HCT116 (cell line): ENCODE results near the gene NOP10. TPM values are rescaled to one million over a fixed set of nuclear protein-coding genes. Genes with fewer than 3 reads are reported as not detected.

ENCODE experiments used
- ATAC-seq: fragments of 200-7000 bp; cut with Tn5 transposase; 2 replicates; pipeline ENCODE4 v1.9.1; 2020; ENCODE audit warnings: mild to moderate bottlenecking, moderate library complexity
- BruUV-seq: library from RNA; stranded (reverse); fragments of 400-500 nt; replicated peaks from 2 replicates; lab custom pipeline; 2021; lab: Mats Ljungman, UMichigan
- CTCF ChIA-PET: fragments of 300-600 bp; sonication (Branson Sonifier 250); formaldehyde crosslinking; loops from one replicate; lab custom pipeline; 2021; ENCODE audit warnings: antibody characterized with exemption; lab: Charles Lee
- POLR2A ChIA-PET: fragments of 300-600, 350-600 bp; sonication (Branson Sonifier 250); formaldehyde crosslinking; loops from one replicate; lab custom pipeline; 2021; ENCODE audit warnings: antibody characterized with exemption; lab: Charles Lee
- RAD21 ChIA-PET, 2 experiments: fragments of 300-600 bp; sonication (Branson Sonifier 250); formaldehyde crosslinking; loops; one replicate each; lab custom pipeline; 2023; ENCODE audit warnings: low total read pairs in 2 of 2; ENCODE audit not compliant: uncharacterized antibody in 2 of 2, unreplicated experiment in 2 of 2, low non-redundant PET in 1 of 2; lab: Charles Lee
- DNase-seq: peaks from one replicate; pipeline ENCODE4 v3.0.0-alpha.2; 2010; ENCODE audit warnings: low read depth, low spot score
- H2AFZ ChIP-seq: fragments of 200-600 bp; shearing (Covaris generic), sonication (generic); 2 replicates; pipeline ENCODE4 v1.6.1; 2017; ENCODE audit warnings: low read depth, mixed run types, mixed read lengths, antibody characterized with exemption, low read length; ENCODE audit not compliant: poor library complexity, severe bottlenecking
- H3K27ac ChIP-seq: 2 replicates; pipeline ENCODE4 v1.5.1; 2012; ENCODE audit warnings: low read depth, low read length
- H3K27me3 ChIP-seq: fragments of 200-600 bp; sonication (generic); 2 replicates; pipeline ENCODE4 v1.6.1; 2016; ENCODE audit warnings: mixed run types, low read length, mixed read lengths; ENCODE audit not compliant: insufficient read depth
- H3K36me3 ChIP-seq, 2 experiments: fragments of 200-500 bp in 1 of 2; fragments of 200-600 bp in 1 of 2; sonication (Bioruptor generic) in 1 of 2; sonication (generic) in 1 of 2; 2 replicates each; pipeline versions ENCODE4 v1.5.1 to v1.6.1; 2014 to 2016; ENCODE audit warnings: low read length in 2 of 2, inconsistent platforms in 1 of 2, mixed read lengths in 1 of 2, mixed run types in 1 of 2; ENCODE audit not compliant: insufficient read depth in 2 of 2, control insufficient read depth in 1 of 2
- H3K4me1 ChIP-seq, 2 experiments: fragments of 200-600 bp in 1 of 2; sonication (generic) in 1 of 2; 2 replicates each; pipeline versions ENCODE4 v1.5.1 to v1.6.1; 2012 to 2017; ENCODE audit warnings: low read length in 2 of 2, inconsistent platforms in 1 of 2, mild to moderate bottlenecking in 1 of 2, mixed read lengths in 1 of 2, mixed run types in 1 of 2, moderate library complexity in 1 of 2; ENCODE audit not compliant: insufficient read depth in 2 of 2, control insufficient read depth in 1 of 2
- H3K4me2 ChIP-seq: fragments of 200-600 bp; sonication (generic); 2 replicates; pipeline ENCODE4 v1.6.1; 2017; ENCODE audit warnings: mixed run types, low read length, mixed read lengths
- H3K4me3 ChIP-seq, 2 experiments: fragments of 200-600 bp in 1 of 2; sonication (generic) in 1 of 2; replicated peaks in 1 of 2; 2 replicates each; pipeline ENCODE4 v1.5.1; 2011 to 2016; ENCODE audit warnings: low read length in 2 of 2, control low read depth in 1 of 2, low read depth in 1 of 2, mild to moderate bottlenecking in 1 of 2, mixed read lengths in 1 of 2, mixed run types in 1 of 2
- H3K79me2 ChIP-seq: fragments of 200-600 bp; sonication (generic); 2 replicates; pipeline ENCODE4 v1.6.1; 2017; ENCODE audit warnings: mild to moderate bottlenecking, mixed run types, low read length, moderate library complexity, mixed read lengths; ENCODE audit not compliant: insufficient read depth
- H3K9ac ChIP-seq: fragments of 200-600 bp; sonication (generic); 2 replicates; pipeline ENCODE4 v1.6.1; 2016; ENCODE audit warnings: low read length, mixed read lengths
- H3K9me2 ChIP-seq: fragments of 200-600 bp; sonication (generic), shearing (Covaris generic); 2 replicates; pipeline ENCODE4 v1.6.1; 2017; ENCODE audit warnings: mixed run types, mild to moderate bottlenecking, moderate library complexity; ENCODE audit not compliant: insufficient read depth
- H3K9me3 ChIP-seq, 2 experiments: fragments of 200-500 bp in 1 of 2; fragments of 200-600 bp in 1 of 2; sonication (Bioruptor generic) in 1 of 2; sonication (generic) in 1 of 2; 2 replicates each; pipeline ENCODE4 v1.6.1; 2014 to 2017; ENCODE audit warnings: low read length in 2 of 2, mixed read lengths in 2 of 2, inconsistent platforms in 1 of 2, low read depth in 1 of 2, mild to moderate bottlenecking in 1 of 2, mixed run types in 1 of 2, moderate library complexity in 1 of 2; ENCODE audit not compliant: control insufficient read depth in 1 of 2, insufficient read depth in 1 of 2
- H4K20me1 ChIP-seq: fragments of 200-600 bp; sonication (generic), shearing (Covaris generic); 2 replicates; pipeline ENCODE4 v1.6.1; 2017; ENCODE audit warnings: mixed run types, mild to moderate bottlenecking, moderate library complexity; ENCODE audit not compliant: insufficient read depth
- CBX3 ChIP-seq: IDR thresholded peaks from 2 replicates; pipeline ENCODE4 v1.6.1; 2012; ENCODE audit warnings: low read depth
- CEBPB ChIP-seq: IDR thresholded peaks from 2 replicates; pipeline ENCODE4 v1.6.1; 2012; ENCODE audit warnings: low read depth
- ELF1 ChIP-seq: IDR thresholded peaks from 2 replicates; pipeline ENCODE4 v1.6.1; 2012; ENCODE audit warnings: low read depth, borderline replicate concordance
- EZH2 ChIP-seq: fragments of 200-600 bp; sonication (generic); IDR thresholded peaks from 2 replicates; pipeline ENCODE4 v1.6.1; 2017; ENCODE audit warnings: antibody characterized with exemption, mixed run types
- EZH2phosphoT487 ChIP-seq: fragments of 200-600 bp; IDR thresholded peaks from 2 replicates; pipeline ENCODE4 v1.6.1; 2018; ENCODE audit warnings: antibody characterized with exemption, borderline replicate concordance
- JUND ChIP-seq: IDR thresholded peaks from 2 replicates; pipeline ENCODE4 v1.6.1; 2012
- POLR2A ChIP-seq: IDR thresholded peaks from 2 replicates; pipeline ENCODE4 v1.7.0; 2011; ENCODE audit warnings: borderline replicate concordance; ENCODE audit not compliant: insufficient read depth, insufficient read length; ENCODE audit errors: extremely low read depth
- POLR2AphosphoS5 ChIP-seq: IDR thresholded peaks from 2 replicates; pipeline ENCODE4 v1.6.1; 2011; ENCODE audit warnings: mild to moderate bottlenecking, low read depth, low read length, moderate library complexity
- RAD21 ChIP-seq: IDR thresholded peaks from 2 replicates; pipeline ENCODE4 v1.6.1; 2012; ENCODE audit warnings: low read depth, mild to moderate bottlenecking
- SIN3A ChIP-seq: IDR thresholded peaks from 2 replicates; pipeline ENCODE4 v1.6.1; 2012; ENCODE audit warnings: low read depth
- SRF ChIP-seq: IDR thresholded peaks from 2 replicates; pipeline ENCODE4 v1.6.1; 2012; ENCODE audit warnings: low read depth
- TCF7L2 ChIP-seq: IDR thresholded peaks from 2 replicates; pipeline ENCODE4 v1.7.0; 2011; ENCODE audit warnings: borderline replicate concordance, inconsistent platforms; ENCODE audit not compliant: insufficient read depth, insufficient read length; ENCODE audit errors: extremely low read depth
- YY1 ChIP-seq: IDR thresholded peaks from 2 replicates; pipeline ENCODE4 v1.6.1; 2011; ENCODE audit warnings: low read length, low read depth, moderate library complexity, mild to moderate bottlenecking; ENCODE audit not compliant: insufficient replicate concordance; ENCODE audit errors: extremely low read depth
- ZBTB33 ChIP-seq: IDR thresholded peaks from 2 replicates; pipeline ENCODE4 v1.6.1; 2011; ENCODE audit warnings: mild to moderate bottlenecking, low read length, moderate library complexity; ENCODE audit not compliant: insufficient replicate concordance; ENCODE audit errors: extremely low read depth
- ZNF274 ChIP-seq: fragments of 200-500 bp; sonication (Bioruptor generic); IDR thresholded peaks from 2 replicates; pipeline ENCODE4 v1.6.1; 2014; ENCODE audit warnings: mild to moderate bottlenecking, low read depth, low read length, inconsistent platforms
- intact Hi-C: fragments of 100-400 bp; cut with micrococcal nuclease; formaldehyde crosslinking; loops from 2 replicates; pipeline ENCODE4 v1.10.0; 2022
- total RNA-seq: library from RNA; stranded (reverse); gene quantifications from one replicate; pipeline ENCODE4 v1.2.1, GENCODE V29; 2021; ENCODE audit not compliant: unreplicated experiment

NOP10 gene
- total RNA-seq, 1 experiment from 2014 or later = 216 TPM

GRCh38 chr15:34331809-34332208, 11.1 kb downstream of the NOP10 start:
- RAD21 ChIA-PET = no interaction called here
- TF ChIP-seq EZH2 = no peak
- no peak for TF ChIP-seq RAD21
- no peak overlapping the region for H3K4me2 ChIP-seq
- no peaks in the 10 kb centered on the region for H3K36me3 ChIP-seq
- H3K79me2 ChIP-seq = no peaks in the 10 kb centered on the region
- H3K9me3 ChIP-seq = no peaks in the 10 kb centered on the region
- DNase-seq (no peak), ATAC-seq (no peak)
- no peak overlapping the region for H3K9ac ChIP-seq
- H3K4me1 ChIP-seq = peaks cover 0 to under 1% of the 10 kb centered on the region in 2 experiments; a peak in 2 of 4 replicates
- CTCF ChIA-PET = no interaction called here
- no peak overlapping the region for H2AFZ ChIP-seq
- no peak overlapping the region for H3K4me3 ChIP-seq
- intact Hi-C loops = no loop called here
- H3K27me3 ChIP-seq = no peaks in the 10 kb centered on the region
- H3K27ac ChIP-seq = no peak overlapping the region
- no peaks in the 10 kb centered on the region for H4K20me1 ChIP-seq
- H3K9me2 ChIP-seq = no peaks in the 10 kb centered on the region
- POLR2A ChIA-PET = no interaction called here
- BruUV-seq = no TSS peak

- no peaks in the 10 kb centered on the region for H3K36me3 ChIP-seq
- no peak overlapping the region for H2AFZ ChIP-seq
- H3K27me3 ChIP-seq = no peaks in the 10 kb centered on the region
- POLR2A ChIA-PET = interaction anchor here (1.1 to 1.7 kb wide), 2 partner anchors 8 to 89 kb away, joined by 3 to 5 read pairs; no protein-coding TSS in a partner anchor
- DNase-seq (no peak), ATAC-seq (no peak)
- intact Hi-C loops = no loop called here
- no peaks in the 10 kb centered on the region for H3K9me3 ChIP-seq
- no peak overlapping the region for H3K9ac ChIP-seq
- H3K9me2 ChIP-seq = no peaks in the 10 kb centered on the region
- no peaks in the 10 kb centered on the region for H4K20me1 ChIP-seq
- no peaks in the 10 kb centered on the region for H3K79me2 ChIP-seq
- CTCF ChIA-PET = no interaction called here
- RAD21 ChIA-PET = no interaction called here
- H3K27ac ChIP-seq = no peak overlapping the region
- no peak for TF ChIP-seq EZH2phosphoT487
- no peak for TF ChIP-seq CEBPB
- TF ChIP-seq ZNF274 = no peak
- TF ChIP-seq SIN3A = no peak
- no peak for TF ChIP-seq TCF7L2
- no peak for TF ChIP-seq ELF1
- TF ChIP-seq POLR2AphosphoS5 = no peak
- TF ChIP-seq YY1 = no peak
- TF ChIP-seq ZBTB33 = no peak
- no peak for TF ChIP-seq CBX3
- TF ChIP-seq JUND = no peak
- TF ChIP-seq EZH2 = no peak
- TF ChIP-seq POLR2A = no peak
- no peak for TF ChIP-seq SRF
- H3K4me2 ChIP-seq = no peak overlapping the region
- H3K4me3 ChIP-seq = no peak overlapping the region
- BruUV-seq = no TSS peak
- H3K4me1 ChIP-seq = no peaks in the 10 kb centered on the region
Measured at GRCh38 chr15:34330279-34330678, 12.7 kb downstream of the NOP10 start.
